CMK (cell line): ENCODE data around the gene COG8.

Source experiments
- DNase-seq: peaks from one replicate; pipeline ENCODE4 v3.0.0-alpha.2; 2010; ENCODE audit warnings: low read depth

COG8 gene

DNA sequence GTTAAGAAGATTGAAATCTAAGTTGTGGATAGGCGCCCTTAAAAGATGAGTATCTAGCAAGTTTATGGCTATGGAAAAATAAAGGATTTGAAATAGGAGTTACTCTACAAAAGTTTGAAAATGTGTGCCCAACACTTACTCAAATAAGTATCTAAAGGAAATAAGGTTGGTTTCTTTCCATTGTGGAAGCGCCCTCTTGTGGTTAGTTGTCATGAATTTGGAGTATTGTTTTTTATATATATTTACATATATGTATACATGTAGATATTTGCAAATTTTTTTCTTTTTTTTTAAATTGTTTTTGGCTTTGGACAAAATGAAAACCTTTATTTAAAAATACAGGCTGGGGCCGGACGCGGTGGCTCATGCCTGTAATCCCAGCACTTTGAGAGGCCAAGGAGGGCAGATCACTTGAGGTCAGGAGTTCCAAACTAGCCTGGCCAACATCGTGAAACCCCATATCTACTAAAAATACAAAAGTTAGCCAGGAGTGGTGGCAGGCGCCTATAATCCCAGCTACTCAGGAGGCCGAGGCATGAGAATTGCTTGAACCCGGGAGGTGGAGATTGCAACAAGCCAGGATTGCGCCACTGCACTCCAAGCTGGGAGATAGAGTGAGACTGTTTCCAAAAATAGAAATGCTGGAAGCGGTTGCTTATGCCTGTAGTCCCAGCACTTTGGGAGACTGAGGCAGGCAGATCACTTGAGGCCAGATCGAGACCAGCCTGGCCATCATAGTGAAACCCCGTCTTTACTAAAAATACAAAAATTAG lies 52.2 kb downstream of the COG8 start:
- DNase-seq, result peak; percentile 14

DNA sequence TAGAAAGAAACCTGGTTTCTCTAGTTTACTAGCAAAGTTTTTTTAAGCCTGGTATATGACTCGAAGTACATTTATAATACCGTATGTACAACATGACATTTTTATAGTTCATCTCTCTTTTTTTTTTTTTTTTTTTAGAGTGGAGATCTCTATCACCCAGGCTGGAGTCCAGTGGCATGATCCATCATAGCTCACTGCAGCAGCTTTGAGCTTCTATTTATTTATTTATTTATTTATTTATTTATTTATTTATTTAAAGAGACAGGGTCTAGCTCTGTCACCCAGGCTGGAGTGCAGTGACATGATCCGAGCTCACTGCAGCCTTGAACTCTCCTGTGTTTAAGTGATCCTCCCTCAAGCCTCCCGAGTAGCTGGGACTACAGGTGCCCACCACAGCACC lies 54.1 kb downstream of the COG8 start:
- DNase-seq, result no peak

DNA sequence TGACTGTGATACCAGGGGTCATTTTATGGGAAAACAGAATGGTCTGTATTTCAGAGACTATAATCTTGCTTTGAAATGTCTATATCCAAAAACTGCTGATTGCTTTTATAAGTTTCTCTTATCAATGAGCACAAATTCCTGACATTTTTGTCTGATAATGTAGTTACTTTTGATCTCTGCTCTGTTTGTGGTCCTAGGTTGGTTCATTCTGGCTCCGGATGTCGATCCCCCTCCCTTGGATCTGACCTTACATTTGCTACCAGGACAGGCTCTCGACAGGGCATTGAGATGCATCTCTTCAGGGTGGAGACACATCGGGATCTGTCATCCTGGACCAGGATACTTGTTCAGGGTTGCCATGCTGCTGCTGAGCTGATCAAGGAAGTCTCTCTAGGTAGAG lies 55.5 kb downstream of the COG8 start:
- DNase-seq, result no peak

DNA sequence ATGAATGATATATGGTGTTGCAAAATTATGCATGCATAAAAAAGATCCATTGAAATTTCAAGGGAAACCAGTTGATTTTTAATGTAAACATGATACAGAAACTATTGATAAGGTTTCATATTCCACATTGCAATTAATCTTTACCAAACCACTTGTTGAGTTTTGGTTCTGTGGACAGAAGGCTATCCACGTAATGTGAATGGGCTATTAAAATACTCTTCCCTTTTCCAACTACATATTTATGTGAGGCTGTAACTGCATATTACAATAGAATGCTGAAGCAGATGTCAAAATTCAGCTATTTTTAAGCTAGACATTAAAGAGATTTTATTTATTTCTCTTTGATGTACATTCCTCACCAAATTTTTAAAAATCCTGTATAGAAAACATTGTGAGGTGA lies 62.0 kb downstream of the COG8 start:
- DNase-seq, result no peak
